Panc1 (cell line): ENCODE data around the gene COX17.

ENCODE experiments used
- CTCF ChIP-seq: fragments of 450-650 bp; IDR thresholded peaks from 2 replicates; pipeline ENCODE4 v1.5.1; 2017; ENCODE audit warnings: mild to moderate bottlenecking
- POLR2AphosphoS5 ChIP-seq: IDR thresholded peaks from 2 replicates; pipeline ENCODE4 v1.6.1; 2012; ENCODE audit warnings: mild to moderate bottlenecking, low read depth, low read length, moderate library complexity
- REST ChIP-seq, 2 experiments: IDR thresholded peaks; 2 replicates each; pipeline ENCODE4 v1.6.1; 2011 to 2012; ENCODE audit warnings: low read depth in 2 of 2, control low read depth in 1 of 2, low read length in 1 of 2, mild to moderate bottlenecking in 1 of 2, moderate library complexity in 1 of 2; ENCODE audit not compliant: insufficient read depth in 1 of 2
- SIN3A ChIP-seq: IDR thresholded peaks from 2 replicates; pipeline ENCODE4 v1.6.1; 2012; ENCODE audit warnings: low read depth, mild to moderate bottlenecking, low read length, moderate library complexity, borderline replicate concordance; ENCODE audit not compliant: insufficient read depth
- TCF7L2 ChIP-seq: IDR thresholded peaks from 2 replicates; pipeline ENCODE4 v1.6.1; 2011; ENCODE audit warnings: mild to moderate bottlenecking, low read depth, low read length, inconsistent platforms

GRCh38 chr3:119626196-119626595, 51.0 kb downstream of the COX17 start:
- TF ChIP-seq POLR2AphosphoS5 (no peak), CTCF (no peak), TCF7L2 (no peak), REST (IDR thresholded peaks at IDR 0.05; ENCODE audit: insufficient read depth in 1 of 2, low read depth in 2 of 2, low read length in 1 of 2) (no peak), SIN3A (no peak)
